ENCODE data around the gene GPR156. TPM values are rescaled to one million over a fixed set of nuclear protein-coding genes. Genes with fewer than 3 reads are reported as not detected.

Gene GPR156
- polyA plus RNA-seq, 1 of the 3 experiments (the other 2 are of a cell fraction), result 0.31 TPM

GRCh38 chr3:120281261-120281660 is 3.8 kb downstream of the GPR156 start:
- H3K9me3 ChIP-seq, result no peaks in the 10 kb centered on the region
- DNase-seq, result no peak
- TF ChIP-seq TAF1 (IDR thresholded peaks at IDR 0.05; ENCODE audit: borderline replicate concordance, low read depth, low read length), result no peak
- TF ChIP-seq MEF2A (IDR thresholded peaks at IDR 0.05; ENCODE audit: borderline replicate concordance, low read depth), result no peak
- TF ChIP-seq MXI1 (IDR thresholded peaks at IDR 0.05; ENCODE audit: low read depth, low read length), result no peak
- no peak for TF ChIP-seq POLR2AphosphoS5 (IDR thresholded peaks at IDR 0.05; ENCODE audit: low read depth, low read length)
- no peak for TF ChIP-seq JUND (IDR thresholded peaks at IDR 0.05)
- no peak for TF ChIP-seq EZH2phosphoT487 (IDR thresholded peaks at IDR 0.05; ENCODE audit: borderline replicate concordance, low read depth)
- TF ChIP-seq ELF1 (IDR thresholded peaks at IDR 0.05), result no peak
- TF ChIP-seq, protein P1, sequence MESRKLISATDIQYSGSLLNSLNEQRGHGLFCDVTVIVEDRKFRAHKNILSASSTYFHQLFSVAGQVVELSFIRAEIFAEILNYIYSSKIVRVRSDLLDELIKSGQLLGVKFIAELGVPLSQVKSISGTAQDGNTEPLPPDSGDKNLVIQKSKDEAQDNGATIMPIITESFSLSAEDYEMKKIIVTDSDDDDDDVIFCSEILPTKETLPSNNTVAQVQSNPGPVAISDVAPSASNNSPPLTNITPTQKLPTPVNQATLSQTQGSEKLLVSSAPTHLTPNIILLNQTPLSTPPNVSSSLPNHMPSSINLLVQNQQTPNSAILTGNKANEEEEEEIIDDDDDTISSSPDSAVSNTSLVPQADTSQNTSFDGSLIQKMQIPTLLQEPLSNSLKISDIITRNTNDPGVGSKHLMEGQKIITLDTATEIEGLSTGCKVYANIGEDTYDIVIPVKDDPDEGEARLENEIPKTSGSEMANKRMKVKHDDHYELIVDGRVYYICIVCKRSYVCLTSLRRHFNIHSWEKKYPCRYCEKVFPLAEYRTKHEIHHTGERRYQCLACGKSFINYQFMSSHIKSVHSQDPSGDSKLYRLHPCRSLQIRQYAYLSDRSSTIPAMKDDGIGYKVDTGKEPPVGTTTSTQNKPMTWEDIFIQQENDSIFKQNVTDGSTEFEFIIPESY (IDR thresholded peaks at IDR 0.05; ENCODE audit: borderline replicate concordance, low read depth), result no peak
- no peak for TF ChIP-seq MAX (IDR thresholded peaks at IDR 0.05; ENCODE audit: low read depth)
- no peak for TF ChIP-seq RCOR1 (IDR thresholded peaks at IDR 0.05; ENCODE audit: low read length)
- TF ChIP-seq GABPA (IDR thresholded peaks at IDR 0.05; ENCODE audit: low read depth), result no peak
- TF ChIP-seq RAD21 (IDR thresholded peaks at IDR 0.05; ENCODE audit: low read length), result no peak
- TF ChIP-seq FOSL2 (IDR thresholded peaks at IDR 0.05; ENCODE audit: borderline replicate concordance, low read depth), result no peak
- TF ChIP-seq TEAD4 (IDR thresholded peaks at IDR 0.05; ENCODE audit: borderline replicate concordance, insufficient read depth), result no peak
- TF ChIP-seq EP300 (IDR thresholded peaks at IDR 0.05; ENCODE audit: borderline replicate concordance in 1 of 2, low read depth in 1 of 2, low read length in 1 of 2), result no peak
- no peak for TF ChIP-seq GATA2 (CRISPR knock-in tag; IDR thresholded peaks at IDR 0.05)
- H3K4me3 ChIP-seq (ENCODE audit: low read depth in 2 of 2, low read length in 1 of 2), result no peak overlapping the region
- H3K4me1 ChIP-seq (ENCODE audit: control insufficient read depth in 1 of 2, insufficient read depth in 2 of 2, low read depth in 1 of 2, low read length in 1 of 2), result peaks cover 0 to 8% of the 10 kb centered on the region in 2 experiments; a peak in 1 of 4 replicates
- H3K4me2 ChIP-seq, result no peak overlapping the region
- POLR2A ChIA-PET, result no interaction called here
- H2AFZ ChIP-seq (ENCODE audit: low read depth), result no peak overlapping the region
- whole genome bisulfite sequencing (ENCODE audit: low lambda C conversion rate), result 70% methylated on average over 3 of the region's 3 CpGs
- H3K9me2 ChIP-seq, result no peaks in the 10 kb centered on the region
- H4K20me1 ChIP-seq (ENCODE audit: insufficient read depth), result no peaks in the 10 kb centered on the region
- H3K79me2 ChIP-seq (ENCODE audit: insufficient read depth), result no peaks in the 10 kb centered on the region
- H3K27ac ChIP-seq (ENCODE audit: low read depth in 2 of 2, low read length in 1 of 2), result no peak overlapping the region
- H3K9ac ChIP-seq, result no peak overlapping the region
- H3F3A ChIP-seq (replicated peaks; ENCODE audit: insufficient read depth), result no peaks in the 10 kb centered on the region
- CTCF ChIA-PET, result no interaction called here
- H3K36me3 ChIP-seq (replicated peaks in 1 of 2; ENCODE audit: control insufficient read depth in 1 of 2, insufficient read depth in 2 of 2, low read length in 1 of 2), result no peaks in the 10 kb centered on the region
- H3K27me3 ChIP-seq (ENCODE audit: insufficient read depth), result no peaks in the 10 kb centered on the region

DNA sequence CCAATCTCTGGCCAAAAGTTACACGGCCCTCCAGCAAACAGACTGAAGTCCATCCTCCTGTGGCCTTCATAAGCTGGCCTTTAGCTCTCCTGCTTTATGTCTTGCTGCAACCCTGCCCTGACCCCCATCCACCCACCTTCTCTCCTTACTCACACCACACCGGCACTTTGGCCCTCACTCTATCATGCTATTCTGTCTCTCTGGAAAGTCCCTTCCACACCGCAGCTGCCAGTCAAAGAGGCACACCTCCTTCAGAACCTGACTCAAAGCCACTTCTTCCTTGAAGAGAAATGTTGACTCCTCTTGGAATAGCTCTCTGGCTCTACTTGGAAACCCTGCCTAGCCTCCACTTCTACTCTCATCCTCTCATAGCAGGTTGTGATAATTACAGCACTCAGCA is 4.5 kb downstream of the GPR156 start:
- H3K9me3 ChIP-seq, result no peaks in the 10 kb centered on the region

More for the DNA sequence above, 4.5 kb downstream of the GPR156 start:
- H3K4me3 ChIP-seq (ENCODE audit: low read depth in 2 of 2, low read length in 1 of 2), result no peak overlapping the region
- H3F3A ChIP-seq (replicated peaks; ENCODE audit: insufficient read depth), result no peaks in the 10 kb centered on the region
- H3K9ac ChIP-seq, result no peak overlapping the region
- ChIA-PET CTCF (interaction anchor here (1.4 to 1.7 kb wide), 2 partner anchors 13 to 36 kb away, joined by 3 to 5 read pairs; no protein-coding TSS in a partner anchor), POLR2A (no interaction called here)
- H2AFZ ChIP-seq (ENCODE audit: low read depth), result no peak overlapping the region
- WGBS (ENCODE audit: low lambda C conversion rate), result 86% methylated on average over 3 of the region's 3 CpGs
- no peak overlapping the region for H3K27ac ChIP-seq (ENCODE audit: low read depth in 2 of 2, low read length in 1 of 2)
- H4K20me1 ChIP-seq (ENCODE audit: insufficient read depth), result no peaks in the 10 kb centered on the region
- H3K4me2 ChIP-seq, result no peak overlapping the region
- H3K9me2 ChIP-seq, result no peaks in the 10 kb centered on the region
- no peaks in the 10 kb centered on the region for H3K27me3 ChIP-seq (ENCODE audit: insufficient read depth)
- TF ChIP-seq RFX5 (IDR thresholded peaks at IDR 0.05; ENCODE audit: low read length) (no peak), TCF12 (IDR thresholded peaks at IDR 0.05) (no peak), FOSL2 (IDR thresholded peaks at IDR 0.05; ENCODE audit: borderline replicate concordance, low read depth) (no peak), JUND (IDR thresholded peaks at IDR 0.05) (no peak), SMC3 (IDR thresholded peaks at IDR 0.05; ENCODE audit: low read depth, low read length) (no peak), RXRA (IDR thresholded peaks at IDR 0.05; ENCODE audit: borderline replicate concordance, low read depth) (no peak), MAX (IDR thresholded peaks at IDR 0.05; ENCODE audit: low read depth) (no peak), POLR2AphosphoS5 (IDR thresholded peaks at IDR 0.05; ENCODE audit: low read depth, low read length) (no peak), GATA2 (CRISPR knock-in tag; IDR thresholded peaks at IDR 0.05) (no peak)
- no peak for DNase-seq
- H3K36me3 ChIP-seq (replicated peaks in 1 of 2; ENCODE audit: control insufficient read depth in 1 of 2, insufficient read depth in 2 of 2, low read length in 1 of 2), result no peaks in the 10 kb centered on the region
- peaks cover 0 to 8% of the 10 kb centered on the region in 2 experiments; a peak in 1 of 4 replicates for H3K4me1 ChIP-seq (ENCODE audit: control insufficient read depth in 1 of 2, insufficient read depth in 2 of 2, low read depth in 1 of 2, low read length in 1 of 2)
- H3K79me2 ChIP-seq (ENCODE audit: insufficient read depth), result no peaks in the 10 kb centered on the region
